KMS-11 (cell line): ENCODE results near the gene ZFP3.
"Not testable (repeated sequence)": the region's sequence is repeated elsewhere in the genome, so short reads cannot be mapped to it uniquely, and the experiment has no call there.

ENCODE experiments used
- H2AFZ ChIP-seq: fragments of 200-600 bp; sonication (generic); 2 replicates; pipeline ENCODE4 v1.6.1; 2016; ENCODE audit warnings: antibody characterized with exemption, mixed run types, low read depth
- H3K27ac ChIP-seq: fragments of 200-600 bp; sonication (generic); 2 replicates; pipeline ENCODE4 v1.6.1; 2016; ENCODE audit warnings: mild to moderate bottlenecking, mixed run types
- H3K27me3 ChIP-seq: fragments of 200-600 bp; sonication (generic); 2 replicates; pipeline ENCODE4 v1.6.1; 2017; ENCODE audit warnings: mild to moderate bottlenecking, low read depth, mixed run types, moderate library complexity; ENCODE audit not compliant: insufficient read depth
- H3K36me3 ChIP-seq: fragments of 200-600 bp; sonication (generic); 2 replicates; pipeline ENCODE4 v1.6.1; 2017; ENCODE audit warnings: mild to moderate bottlenecking, mixed run types; ENCODE audit not compliant: insufficient read depth
- H3K4me1 ChIP-seq: fragments of 200-600 bp; sonication (generic); 2 replicates; pipeline ENCODE4 v1.6.1; 2016; ENCODE audit warnings: mild to moderate bottlenecking, low read depth, mixed run types; ENCODE audit not compliant: poor library complexity, severe bottlenecking
- H3K4me2 ChIP-seq: fragments of 200-600 bp; sonication (generic); 2 replicates; pipeline ENCODE4 v1.7.0; 2016; ENCODE audit warnings: mild to moderate bottlenecking, mixed run types
- H3K4me3 ChIP-seq: fragments of 200-600 bp; sonication (generic); IDR thresholded peaks from 2 replicates; pipeline ENCODE4 v1.6.1; 2017; ENCODE audit warnings: low read depth, low read length, mixed read lengths; ENCODE audit not compliant: insufficient read depth
- H3K79me2 ChIP-seq: fragments of 200-600 bp; sonication (generic); 2 replicates; pipeline ENCODE4 v1.6.1; 2016; ENCODE audit warnings: low read depth, mixed run types; ENCODE audit not compliant: insufficient read depth
- H3K9ac ChIP-seq: fragments of 200-600 bp; sonication (generic); 2 replicates; pipeline ENCODE4 v1.6.1; 2016; ENCODE audit warnings: mild to moderate bottlenecking, mixed run types
- H4K20me1 ChIP-seq: fragments of 200-600 bp; sonication (generic); 2 replicates; pipeline ENCODE4 v1.6.1; 2016; ENCODE audit warnings: mild to moderate bottlenecking, mixed run types; ENCODE audit not compliant: insufficient read depth
- CTCF ChIP-seq: fragments of 200-600 bp; sonication (generic); conservative IDR thresholded peaks from 2 replicates; pipeline ENCODE4 v1.6.1; 2017; ENCODE audit warnings: low read depth, mild to moderate bottlenecking, antibody characterized with exemption, low read length, moderate library complexity, mixed read lengths

Gene ZFP3

GRCh38 chr17:5139458-5139732 is 61.1 kb downstream of the ZFP3 start:
- Histone ChIP-seq H2AFZ (no peak overlapping the region), H3K4me3 (no peak overlapping the region), H3K9ac (no peak overlapping the region), H3K27me3 (no peaks in the 10 kb centered on the region), H4K20me1 (no peaks in the 10 kb centered on the region), H3K27ac (no peak overlapping the region), H3K79me2 (no peaks in the 10 kb centered on the region), H3K36me3 (no peaks in the 10 kb centered on the region), H3K4me1 (no peaks in the 10 kb centered on the region), H3K4me2 (no peak overlapping the region)
- no peak for TF ChIP-seq CTCF

- not testable (repeated sequence) for H3K27ac ChIP-seq, H3K79me2 ChIP-seq, H3K4me3 ChIP-seq, H4K20me1 ChIP-seq, H3K27me3 ChIP-seq, H3K4me2 ChIP-seq, H2AFZ ChIP-seq, H3K4me1 ChIP-seq, H3K36me3 ChIP-seq, H3K9ac ChIP-seq
These were observed 64.6 kb downstream of the ZFP3 start for GRCh38 chr17:5142877-5143276.
